Fibroblast of skin of left biceps (primary cell): ENCODE results near the gene CGREF1.

Experiments
- DNase-seq, 2 experiments: peaks; one replicate each; pipeline ENCODE4 v3.0.0-alpha.2; 2013; ENCODE audit warnings: low read depth in 2 of 2

CGREF1 gene

GRCh38 chr2:27118525-27119329 is at the start of gene CGREF1:
TSS of gene CGREF1 (minus strand) at chr2:27119128. CDS start at chr2:27104366, 14,762 bp downstream.
- no peak for DNase-seq

GRCh38 chr2:27164960-27165763 is 46.2 kb upstream of the CGREF1 start:
- DNase-seq = no peak

GRCh38 chr2:27162151-27163121 is 43.5 kb upstream of the CGREF1 start:
- DNase-seq = no peak

GRCh38 chr2:27160191-27160590 is 41.3 kb upstream of the CGREF1 start:
- no peak for DNase-seq

GRCh38 chr2:27159271-27159670 is 40.3 kb upstream of the CGREF1 start:
- DNase-seq = no peak

- no peak for DNase-seq
These were observed 39.5 kb upstream of the CGREF1 start for GRCh38 chr2:27158468-27158867.

- no peak for DNase-seq
These were observed 36.2 kb upstream of the CGREF1 start for GRCh38 chr2:27155069-27155520.

GRCh38 chr2:27154488-27154887 is 35.6 kb upstream of the CGREF1 start:
- no peak for DNase-seq

GRCh38 chr2:27152796-27153464 is 34.0 kb upstream of the CGREF1 start:
- DNase-seq = no peak

- DNase-seq = no peak
These were observed 33.3 kb upstream of the CGREF1 start for GRCh38 chr2:27152102-27152795.

GRCh38 chr2:27150639-27151230 is 31.8 kb upstream of the CGREF1 start:
- DNase-seq = no peak

- no peak for DNase-seq
These were observed 30.9 kb upstream of the CGREF1 start for GRCh38 chr2:27149570-27150405.

GRCh38 chr2:27148801-27149439 is 30.0 kb upstream of the CGREF1 start, which contains the start of gene TCF23:
TSS of gene TCF23 (plus strand) at chr2:27149004. CDS start at chr2:27149134, 130 bp downstream.
- DNase-seq = no peak

GRCh38 chr2:27147935-27148334 is 29.0 kb upstream of the CGREF1 start:
- no peak for DNase-seq

- no peak for DNase-seq
These were observed 26.8 kb upstream of the CGREF1 start for GRCh38 chr2:27145682-27146081.

GRCh38 chr2:27143285-27143684 is 24.4 kb upstream of the CGREF1 start:
- no peak for DNase-seq

GRCh38 chr2:27139310-27139709 is 20.4 kb upstream of the CGREF1 start, which contains the start of gene PRR30:
TSS of gene PRR30 (minus strand) at chr2:27139410. CDS start at chr2:27138329, 1,081 bp downstream.
- no peak for DNase-seq

- no peak for DNase-seq
These were observed 19.2 kb upstream of the CGREF1 start for GRCh38 chr2:27138111-27138510.
